Measurements from ENCODE around the gene MYF5.

DNA sequence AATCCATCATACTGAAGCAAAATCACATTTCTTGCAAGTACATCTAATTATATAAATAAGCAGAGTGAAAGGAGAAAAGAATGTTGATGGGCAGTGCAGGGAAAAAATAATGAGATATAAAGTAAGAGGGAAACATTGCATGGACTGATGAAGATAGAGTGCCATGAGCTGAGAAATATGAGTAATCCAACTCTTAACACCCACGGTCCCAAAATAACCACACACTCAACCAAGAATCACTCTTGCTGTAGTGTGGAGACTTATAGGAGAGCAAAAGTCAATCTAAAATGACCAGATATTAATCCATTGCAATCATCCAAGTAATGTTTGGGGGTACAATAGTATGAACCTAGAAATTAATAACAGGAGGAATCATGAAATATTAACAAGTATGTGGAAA, 40.2 kb downstream of the MYF5 start:
- TF ChIP-seq PAX5 (IDR thresholded peaks at IDR 0.05; ENCODE audit: borderline replicate concordance, low read depth, low read length) (no peak), MYC (IDR thresholded peaks at IDR 0.05; ENCODE audit: insufficient read depth, insufficient read length, insufficient replicate concordance, low read length, severe bottlenecking) (no peak)

Data from GM12878 (cell line).